Right renal cortex interstitium (tissue), 3 donors: ENCODE data around the gene DAB2. TPM values are rescaled to one million over a fixed set of nuclear protein-coding genes. Genes with fewer than 3 reads are reported as not detected.
"Not testable (repeated sequence)": the region's sequence is repeated elsewhere in the genome, so short reads cannot be mapped to it uniquely, and the experiment has no call there.

ENCODE experiments used
- DNase-seq, 3 donors: peaks; one replicate each; pipeline ENCODE4 v3.0.0-alpha.2; 2013; ENCODE audit warnings: low read depth in 3 of 3, low spot score in 2 of 3
- polyA plus RNA-seq, 3 donors: library from polyadenylated mRNA; unstranded; fragments of 120-200 nt; gene quantifications; one replicate each; pipeline ENCODE4 v1.2.1, GENCODE V29; 2013; ENCODE audit not compliant: insufficient read length in 3 of 3

Gene DAB2
- polyA plus RNA-seq, 3 donors, result 171 to 216 (median 204) TPM

GRCh38 chr5:39422728-39423285, 2.0 kb downstream of the DAB2 start:
- no peak for DNase-seq

- DNase-seq, result no peak
These were observed 2.7 kb downstream of the DAB2 start for GRCh38 chr5:39422036-39422606.

DNA sequence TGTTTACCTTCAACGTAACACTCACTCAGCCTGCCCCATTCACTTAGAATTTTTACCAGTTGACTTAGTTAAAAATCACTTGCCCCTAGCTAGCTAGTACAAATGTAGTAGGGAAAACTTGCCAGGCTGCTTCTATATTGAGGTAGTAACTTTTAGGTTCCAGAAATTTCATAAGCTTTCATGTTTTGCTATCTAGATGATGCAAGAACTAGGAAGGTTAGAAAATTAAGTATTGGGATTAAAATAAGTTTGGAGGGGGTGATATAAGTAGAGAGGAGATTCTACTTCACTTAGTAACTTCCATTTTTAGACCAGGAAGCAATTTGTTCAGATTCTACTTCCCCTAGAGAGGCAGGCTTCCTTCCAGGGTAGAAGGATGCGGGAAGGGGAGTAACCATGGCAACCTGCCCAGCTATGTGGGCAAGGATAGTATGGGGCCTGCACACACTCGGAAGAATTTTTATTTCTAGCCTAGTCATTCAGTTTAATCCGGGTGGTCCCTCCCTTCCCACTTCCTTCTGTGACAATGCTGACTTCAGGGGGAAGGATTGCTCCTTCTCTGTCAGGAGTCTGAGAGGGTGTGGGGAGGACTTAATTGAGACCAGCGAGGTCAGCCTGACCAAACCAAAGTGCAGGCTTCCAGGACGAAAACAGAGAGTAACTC, 4.2 kb downstream of the DAB2 start:
- no peak for DNase-seq

DNA sequence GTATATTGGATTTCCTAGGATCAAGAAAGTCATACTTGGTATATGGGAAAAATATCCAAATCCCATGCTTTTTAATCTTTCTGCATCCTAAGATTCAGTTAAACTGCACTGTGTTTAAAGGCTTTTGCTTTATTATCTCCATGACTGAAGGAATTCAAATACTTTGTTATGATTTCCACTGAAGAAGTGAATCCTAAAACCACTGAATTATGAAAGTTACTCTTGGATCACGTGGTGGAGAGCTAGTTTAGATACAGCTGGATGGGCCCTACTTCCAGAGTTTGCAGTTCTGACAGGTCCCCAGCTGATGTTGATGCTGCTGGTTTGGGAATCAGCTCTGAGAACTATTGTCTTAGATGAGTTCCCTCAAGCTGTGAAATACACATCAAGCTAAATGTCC, 5.0 kb downstream of the DAB2 start:
- no peak for DNase-seq

DNA sequence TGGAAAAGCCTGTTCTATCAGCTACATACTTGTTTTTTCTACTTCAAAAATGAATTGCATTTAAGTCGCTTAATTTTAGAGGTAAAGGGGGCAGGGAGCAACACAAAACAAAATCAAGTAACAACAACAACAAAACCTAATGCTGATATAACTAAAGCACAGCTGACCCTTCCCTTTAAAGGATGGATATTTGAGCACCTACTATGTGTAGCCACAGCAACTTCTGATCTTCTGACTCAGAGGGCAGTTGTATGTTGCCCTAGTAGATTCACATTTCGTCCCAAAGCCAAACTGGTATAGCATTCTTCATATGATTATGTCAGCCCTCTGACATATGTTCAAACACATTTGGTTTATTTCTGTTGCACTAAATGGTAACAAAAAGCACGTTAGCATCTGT, 6.8 kb downstream of the DAB2 start:
- DNase-seq, result no peak

DNA sequence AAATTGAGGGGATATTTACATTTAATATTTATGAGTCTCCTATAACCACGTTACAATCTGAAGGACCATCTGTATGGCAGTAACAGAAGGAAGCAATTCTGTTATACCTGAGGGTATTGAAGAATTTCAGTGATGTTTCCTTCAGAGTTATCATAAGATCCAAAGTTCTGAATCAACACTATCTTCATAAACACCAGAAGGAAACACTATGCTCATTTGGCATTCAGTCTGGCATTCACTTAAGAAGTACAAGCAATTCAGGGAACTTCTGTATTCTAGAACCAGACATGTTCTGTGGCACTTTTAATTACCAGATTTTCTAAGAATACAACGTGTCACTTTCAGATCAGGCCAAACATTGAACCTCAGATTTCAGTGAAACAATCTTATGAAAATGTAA, 9.6 kb downstream of the DAB2 start:
- no peak for DNase-seq

- DNase-seq, result no peak
These were observed 10.4 kb downstream of the DAB2 start for GRCh38 chr5:39414426-39414825.

DNA sequence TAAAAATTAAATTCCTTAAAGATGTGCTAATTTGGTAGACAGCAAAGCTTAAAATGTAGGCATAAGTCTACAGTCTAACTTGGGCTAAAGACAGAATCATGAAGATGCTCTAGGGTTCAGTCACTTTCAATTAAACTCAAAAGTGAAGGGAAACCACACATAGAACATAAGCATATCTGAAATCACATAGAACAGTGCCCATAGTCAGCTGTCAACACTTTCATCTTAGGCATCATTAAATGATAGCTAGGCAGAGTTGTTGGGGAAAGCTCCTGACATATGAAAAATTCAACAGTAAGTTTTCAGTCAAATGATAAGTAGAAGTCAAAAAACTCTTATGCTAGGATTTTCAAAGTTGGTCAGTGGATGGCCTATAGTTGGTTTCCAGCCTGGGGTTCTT, 11.0 kb downstream of the DAB2 start:
- DNase-seq, result no peak

- DNase-seq, result no peak
These were observed 11.9 kb downstream of the DAB2 start for GRCh38 chr5:39412721-39413394.

- DNase-seq, result no peak
These were observed 12.8 kb downstream of the DAB2 start for GRCh38 chr5:39411985-39412384.

DNA sequence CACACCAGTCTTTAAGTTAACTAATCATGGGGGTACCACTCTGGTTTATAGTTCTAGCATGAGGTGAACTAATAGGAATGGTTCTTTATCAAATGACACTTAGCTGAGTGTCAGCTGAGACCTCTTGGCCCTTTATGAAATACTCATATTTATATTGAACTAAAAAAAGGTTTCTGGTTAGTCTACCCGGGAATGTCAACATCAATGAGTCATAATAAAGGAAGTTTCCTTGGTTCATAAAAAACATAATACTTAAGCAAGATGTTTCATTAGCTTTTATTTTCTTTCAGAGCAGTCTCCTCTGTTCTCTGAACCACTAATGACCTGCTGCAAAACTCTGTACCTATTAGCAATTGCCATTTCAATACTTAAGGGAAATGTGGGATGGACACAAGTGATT, 13.7 kb downstream of the DAB2 start:
- DNase-seq, result no peak

- no peak for DNase-seq
These were observed 15.7 kb downstream of the DAB2 start for GRCh38 chr5:39409033-39409432.

GRCh38 chr5:39405083-39405843, 19.5 kb downstream of the DAB2 start:
- DNase-seq, result no peak

- DNase-seq, result not testable (repeated sequence)
These were observed 21.0 kb downstream of the DAB2 start for GRCh38 chr5:39403761-39404160.

- DNase-seq, result not testable (repeated sequence)
These were observed 22.6 kb downstream of the DAB2 start for GRCh38 chr5:39402140-39402539.

DNA sequence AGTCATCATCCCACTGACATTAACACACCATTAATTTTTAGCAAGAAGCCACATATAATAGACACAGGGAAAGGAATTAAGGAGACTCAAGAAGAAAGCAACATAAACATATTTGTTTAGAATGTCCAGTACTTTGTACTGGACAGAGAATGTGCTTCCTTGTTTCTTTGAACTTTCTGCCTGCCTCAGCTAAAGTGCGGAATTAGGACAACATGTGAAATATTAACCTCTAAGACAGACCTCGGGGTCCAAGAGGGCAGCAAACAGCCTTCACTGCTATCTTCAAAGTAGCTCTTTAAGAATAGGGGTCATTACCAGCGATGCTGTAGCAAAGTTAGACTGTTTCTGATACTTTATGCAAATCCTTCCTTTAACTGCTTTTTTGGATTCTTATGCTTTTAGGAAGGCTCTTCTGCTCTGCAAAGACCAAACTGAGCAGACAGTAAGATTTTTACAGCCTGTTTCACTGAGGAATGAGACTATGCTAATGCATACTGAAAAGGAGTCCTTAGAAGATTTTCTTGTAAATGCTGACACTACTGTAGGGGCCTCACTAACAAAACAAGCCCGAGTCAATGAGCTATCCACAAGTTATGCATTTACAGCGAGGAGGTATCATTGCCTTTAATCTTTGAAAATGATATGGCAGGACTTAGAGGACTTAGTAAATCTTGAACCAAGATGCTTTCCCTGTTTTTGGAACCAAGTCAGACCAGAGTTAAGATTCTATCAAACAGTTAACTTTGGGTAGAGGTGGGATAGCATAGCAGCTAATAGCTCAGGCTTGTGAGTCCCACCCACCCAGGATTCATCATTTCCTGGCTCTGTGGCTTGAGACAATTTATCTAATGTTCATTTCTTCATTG, 23.8 kb downstream of the DAB2 start:
- DNase-seq, result no peak

- no peak for DNase-seq
These were observed 25.4 kb downstream of the DAB2 start for GRCh38 chr5:39399135-39400036.

DNA sequence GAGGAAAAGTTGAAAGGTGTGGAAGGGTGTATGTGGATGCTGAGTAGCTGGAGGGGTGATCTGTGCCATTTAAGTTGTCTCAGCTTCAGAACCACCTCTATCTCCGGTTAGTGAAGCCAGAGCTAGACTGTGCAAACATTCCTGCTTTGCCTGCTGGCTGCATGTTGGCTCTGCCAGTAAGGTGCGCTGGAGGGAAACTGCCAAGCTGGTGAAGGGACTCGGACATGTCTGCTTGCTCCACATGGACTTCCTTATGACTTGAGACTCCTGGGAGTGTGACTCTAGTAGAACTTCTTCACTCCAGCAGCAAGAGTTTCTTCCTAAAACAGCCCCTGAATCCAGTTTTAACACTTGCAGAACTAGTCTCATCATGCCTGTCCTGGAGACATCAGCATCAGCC, 27.9 kb downstream of the DAB2 start:
- DNase-seq, result no peak

DNA sequence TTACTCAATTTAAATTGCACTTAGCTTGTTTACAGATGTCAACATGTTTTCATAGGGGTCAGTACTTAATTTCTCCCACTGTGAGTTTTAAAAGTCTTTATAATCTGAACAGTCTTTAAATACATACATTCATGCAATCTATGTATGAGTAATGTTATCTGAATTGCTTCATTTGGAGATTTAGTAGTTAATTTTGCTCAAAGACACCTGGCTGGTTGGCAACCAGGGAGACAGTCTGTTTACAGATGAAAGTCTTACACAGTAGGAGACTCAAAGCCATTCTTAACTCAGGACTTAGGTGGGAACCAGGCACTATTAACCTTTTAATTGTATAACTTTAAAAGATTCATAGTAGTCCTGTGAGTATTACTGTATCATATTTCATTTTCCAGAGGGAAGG, 29.3 kb downstream of the DAB2 start:
- DNase-seq, result no peak
